HepG2 (cell line): ENCODE results near the gene SSC4D. TPM values are rescaled to one million over a fixed set of nuclear protein-coding genes. Genes with fewer than 3 reads are reported as not detected.
A peak's percentile ranks its signal among the peaks of the same experiment; 100 is the strongest.

Source experiments
- AHDC1 ChIP-seq: sonication (generic); formaldehyde crosslinking; IDR thresholded peaks from 2 replicates; pipeline ENCODE4 v1.5.1; 2020; ENCODE audit warnings: mild to moderate bottlenecking, missing genetic modification reagents, borderline replicate concordance
- HNRNPK ChIP-seq: fragments of 200-400 bp; formaldehyde crosslinking; IDR thresholded peaks from 2 replicates; pipeline ENCODE4 v1.6.1; 2018; ENCODE audit warnings: low read length, low read depth, moderate library complexity, mild to moderate bottlenecking; ENCODE audit not compliant: poor library complexity, severe bottlenecking
- NR2F6 ChIP-seq, 2 experiments: IDR thresholded peaks; 2 replicates each; pipeline ENCODE4 v1.6.1; 2016; ENCODE audit warnings: antibody characterized with exemption in 1 of 2, mild to moderate bottlenecking in 1 of 2
- RARG ChIP-seq: sonication (generic); formaldehyde crosslinking; IDR thresholded peaks from 2 replicates; pipeline ENCODE4 v1.4.0; 2020; ENCODE audit warnings: low read depth, mild to moderate bottlenecking, missing genetic modification reagents
- SALL2 ChIP-seq: sonication (generic); formaldehyde crosslinking; IDR thresholded peaks from 2 replicates; pipeline ENCODE4 v1.8.1; 2023; ENCODE audit warnings: mild to moderate bottlenecking, missing genetic modification reagents, inconsistent platforms
- TFDP1 ChIP-seq: IDR thresholded peaks from 2 replicates; pipeline ENCODE4 v1.6.1; 2016; ENCODE audit warnings: missing compliant biosample characterization, missing genetic modification reagents, borderline replicate concordance
- ZNF121 ChIP-seq: sonication (generic); formaldehyde crosslinking; IDR thresholded peaks from 2 replicates; pipeline ENCODE4 v1.5.0; 2020; ENCODE audit warnings: mild to moderate bottlenecking, missing genetic modification reagents
- ZNF609 ChIP-seq: sonication (generic); formaldehyde crosslinking; IDR thresholded peaks from 2 replicates; pipeline ENCODE4 v1.4.0; 2020; ENCODE audit warnings: mild to moderate bottlenecking, missing genetic modification reagents, borderline replicate concordance
- polyA plus RNA-seq, 8 experiments: library from polyadenylated mRNA; depleted of rRNA in 3 of 8; stranded (reverse) in 7 of 8; unstranded in 1 of 8; fragments of >200 nt; fragmentation: Illumina TruSeq in 4 of 8; extraction: Trizol in 4 of 8; gene quantifications; 2 replicates each; pipeline versions ENCODE4 v1.2.1 to v1.2.3, GENCODE V29; 2011 to 2016; ENCODE audit warnings: low read depth in 4 of 8, missing spikeins in 1 of 8, mixed read lengths in 1 of 8; ENCODE audit not compliant: insufficient read depth in 1 of 8
- total RNA-seq, 5 experiments: library from RNA; depleted of rRNA; stranded (reverse); fragments of >200 nt; fragmentation: Illumina TruSeq; extraction: Trizol; gene quantifications; 2 replicates each; pipeline ENCODE4 v1.2.3, GENCODE V29; 2016; ENCODE audit warnings: low read depth in 1 of 5
- TF ChIP-seq, protein P1 (sequence below): sonication (generic); formaldehyde crosslinking; IDR thresholded peaks from 2 replicates; pipeline ENCODE4 v1.4.0; 2020; ENCODE audit warnings: missing genetic modification reagents
- TF ChIP-seq, protein P2 (sequence below): sonication (generic); formaldehyde crosslinking; IDR thresholded peaks from 2 replicates; pipeline ENCODE4 v1.4.0; 2020; ENCODE audit warnings: missing genetic modification reagents, mild to moderate bottlenecking, borderline replicate concordance

Gene SSC4D
- total and polyA plus RNA-seq, 2 of the 13 experiments (the other 11 are each of a cell fraction or from before 2014, with no cell fraction given), result 33.3 to 63.8 TPM

GRCh38 chr7:76359111-76359977, 50.2 kb downstream of the SSC4D start (continued):
- TF ChIP-seq AHDC1, result no peak
- 0 out of 2 replicates have a peak, but pooled peaks have one; percentile 33 for TF ChIP-seq ZNF121
- TF ChIP-seq NR2F6 (IDR thresholded peaks at IDR 0.05), result no peak
- TF ChIP-seq NR2F6 (CRISPR knock-in tag; IDR thresholded peaks at IDR 0.05), result peak; percentile 34; the same call in 1 of the 2 replicates
- no peak for TF ChIP-seq TFDP1 (CRISPR knock-in tag)
- TF ChIP-seq RARG (CRISPR knock-in tag), result 0 out of 2 replicates have a peak, but pooled peaks have one; percentile 1
- TF ChIP-seq ZNF609, result peak; percentile 28; the same call in 1 of the 2 replicates
- no peak for TF ChIP-seq HNRNPK
- TF ChIP-seq, protein P1, sequence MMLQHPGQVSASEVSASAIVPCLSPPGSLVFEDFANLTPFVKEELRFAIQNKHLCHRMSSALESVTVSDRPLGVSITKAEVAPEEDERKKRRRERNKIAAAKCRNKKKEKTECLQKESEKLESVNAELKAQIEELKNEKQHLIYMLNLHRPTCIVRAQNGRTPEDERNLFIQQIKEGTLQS (CRISPR knock-in tag), result peak; percentile 19; the same call in 1 of the 2 replicates
- TF ChIP-seq, protein P2, sequence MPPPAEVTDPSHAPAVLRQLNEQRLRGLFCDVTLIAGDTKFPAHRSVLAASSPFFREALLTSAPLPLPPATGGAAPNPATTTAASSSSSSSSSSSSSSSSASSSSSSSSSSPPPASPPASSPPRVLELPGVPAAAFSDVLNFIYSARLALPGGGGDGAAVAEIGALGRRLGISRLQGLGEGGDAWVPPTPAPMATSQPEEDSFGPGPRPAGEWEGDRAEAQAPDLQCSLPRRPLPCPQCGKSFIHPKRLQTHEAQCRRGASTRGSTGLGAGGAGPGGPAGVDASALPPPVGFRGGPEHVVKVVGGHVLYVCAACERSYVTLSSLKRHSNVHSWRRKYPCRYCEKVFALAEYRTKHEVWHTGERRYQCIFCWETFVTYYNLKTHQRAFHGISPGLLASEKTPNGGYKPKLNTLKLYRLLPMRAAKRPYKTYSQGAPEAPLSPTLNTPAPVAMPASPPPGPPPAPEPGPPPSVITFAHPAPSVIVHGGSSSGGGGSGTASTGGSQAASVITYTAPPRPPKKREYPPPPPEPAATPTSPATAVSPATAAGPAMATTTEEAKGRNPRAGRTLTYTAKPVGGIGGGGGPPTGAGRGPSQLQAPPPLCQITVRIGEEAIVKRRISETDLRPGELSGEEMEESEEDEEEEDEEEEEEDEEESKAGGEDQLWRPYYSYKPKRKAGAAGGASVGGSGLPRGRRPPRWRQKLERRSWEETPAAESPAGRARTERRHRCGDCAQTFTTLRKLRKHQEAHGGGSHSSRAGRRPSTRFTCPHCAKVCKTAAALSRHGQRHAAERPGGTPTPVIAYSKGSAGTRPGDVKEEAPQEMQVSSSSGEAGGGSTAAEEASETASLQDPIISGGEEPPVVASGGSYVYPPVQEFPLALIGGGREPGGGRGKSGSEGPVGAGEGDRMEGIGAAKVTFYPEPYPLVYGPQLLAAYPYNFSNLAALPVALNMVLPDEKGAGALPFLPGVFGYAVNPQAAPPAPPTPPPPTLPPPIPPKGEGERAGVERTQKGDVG (CRISPR knock-in tag), result 0 out of 2 replicates have a peak, but pooled peaks have one; percentile 34
- peak; percentile 32; the same call in 1 of the 2 replicates for TF ChIP-seq SALL2
